ENCODE data around the gene ZSCAN12.

ZSCAN12 gene

GRCh38 chr6:28334286-28335039 is 65.1 kb downstream of the ZSCAN12 start:
- DNase-seq (ENCODE audit: low spot score) = no peak
- no peak for TF ChIP-seq CTCF (IDR thresholded peaks at IDR 0.05; ENCODE audit: extremely low read depth, missing control alignments)

GRCh38 chr6:28333599-28334018 is 65.9 kb downstream of the ZSCAN12 start:
- no peak for TF ChIP-seq CTCF (IDR thresholded peaks at IDR 0.05; ENCODE audit: extremely low read depth, missing control alignments)
- DNase-seq (ENCODE audit: low spot score) = no peak

- DNase-seq (ENCODE audit: low spot score) = no peak
- TF ChIP-seq CTCF (IDR thresholded peaks at IDR 0.05; ENCODE audit: extremely low read depth, missing control alignments) = no peak
Measured at GRCh38 chr6:28333047-28333446, 66.5 kb downstream of the ZSCAN12 start.

- DNase-seq (ENCODE audit: low spot score) = no peak
- TF ChIP-seq CTCF (IDR thresholded peaks at IDR 0.05; ENCODE audit: extremely low read depth, missing control alignments) = no peak
Measured at GRCh38 chr6:28330041-28330440, 69.5 kb downstream of the ZSCAN12 start.
